ENCODE measurements around the gene TMEM191C. TPM values are rescaled to one million over a fixed set of nuclear protein-coding genes. Genes with fewer than 3 reads are reported as not detected.

The TMEM191C gene
- total and polyA plus RNA-seq, 2 of the 13 experiments (the other 11 are each of a cell fraction or from before 2014, with no cell fraction given): 1.2 to 2.9 TPM

GRCh38 chr22:21457023-21457787 is 10.0 kb upstream of the TMEM191C start (continued):
- no peak; the same call in 1 of the 2 replicates for TF ChIP-seq NR2F6 (IDR thresholded peaks at IDR 0.05)
- TF ChIP-seq NR2F6 (CRISPR knock-in tag; IDR thresholded peaks at IDR 0.05): peak; percentile 27; the same call in 1 of the 2 replicates
- 0 out of 2 replicates have a peak, but pooled peaks have one; percentile 27 for TF ChIP-seq GATAD1 (CRISPR knock-in tag; IDR thresholded peaks at IDR 0.05)
- TF ChIP-seq, protein P1, sequence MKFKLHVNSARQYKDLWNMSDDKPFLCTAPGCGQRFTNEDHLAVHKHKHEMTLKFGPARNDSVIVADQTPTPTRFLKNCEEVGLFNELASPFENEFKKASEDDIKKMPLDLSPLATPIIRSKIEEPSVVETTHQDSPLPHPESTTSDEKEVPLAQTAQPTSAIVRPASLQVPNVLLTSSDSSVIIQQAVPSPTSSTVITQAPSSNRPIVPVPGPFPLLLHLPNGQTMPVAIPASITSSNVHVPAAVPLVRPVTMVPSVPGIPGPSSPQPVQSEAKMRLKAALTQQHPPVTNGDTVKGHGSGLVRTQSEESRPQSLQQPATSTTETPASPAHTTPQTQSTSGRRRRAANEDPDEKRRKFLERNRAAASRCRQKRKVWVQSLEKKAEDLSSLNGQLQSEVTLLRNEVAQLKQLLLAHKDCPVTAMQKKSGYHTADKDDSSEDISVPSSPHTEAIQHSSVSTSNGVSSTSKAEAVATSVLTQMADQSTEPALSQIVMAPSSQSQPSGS (CRISPR knock-in tag; IDR thresholded peaks at IDR 0.05): no peak; the same call in 1 of the 2 replicates
- TF ChIP-seq ZNF768 (CRISPR knock-in tag; IDR thresholded peaks at IDR 0.05): peak; percentile 63; the same call in 1 of the 2 replicates
- TF ChIP-seq GMEB1 (CRISPR knock-in tag; IDR thresholded peaks at IDR 0.05; ENCODE audit: borderline replicate concordance): peak; percentile 37; the same call in 1 of the 2 replicates
- peak; percentile 16; the same call in 1 of the 2 replicates for TF ChIP-seq SP5 (CRISPR knock-in tag; IDR thresholded peaks at IDR 0.05; ENCODE audit: borderline replicate concordance, low read depth)
- TF ChIP-seq, protein P2, sequence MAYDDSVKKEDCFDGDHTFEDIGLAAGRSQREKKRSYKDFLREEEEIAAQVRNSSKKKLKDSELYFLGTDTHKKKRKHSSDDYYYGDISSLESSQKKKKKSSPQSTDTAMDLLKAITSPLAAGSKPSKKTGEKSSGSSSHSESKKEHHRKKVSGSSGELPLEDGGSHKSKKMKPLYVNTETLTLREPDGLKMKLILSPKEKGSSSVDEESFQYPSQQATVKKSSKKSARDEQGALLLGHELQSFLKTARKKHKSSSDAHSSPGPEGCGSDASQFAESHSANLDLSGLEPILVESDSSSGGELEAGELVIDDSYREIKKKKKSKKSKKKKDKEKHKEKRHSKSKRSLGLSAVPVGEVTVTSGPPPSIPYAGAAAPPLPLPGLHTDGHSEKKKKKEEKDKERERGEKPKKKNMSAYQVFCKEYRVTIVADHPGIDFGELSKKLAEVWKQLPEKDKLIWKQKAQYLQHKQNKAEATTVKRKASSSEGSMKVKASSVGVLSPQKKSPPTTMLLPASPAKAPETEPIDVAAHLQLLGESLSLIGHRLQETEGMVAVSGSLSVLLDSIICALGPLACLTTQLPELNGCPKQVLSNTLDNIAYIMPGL (CRISPR knock-in tag; IDR thresholded peaks at IDR 0.05; ENCODE audit: borderline replicate concordance in 1 of 2, low read depth in 1 of 2): peak in 1 of 2 experiments; percentile 23; a peak in 1 of 4 replicates
- TF ChIP-seq KMT2A (CRISPR knock-in tag; IDR thresholded peaks at IDR 0.05): 0 out of 2 replicates have a peak, but pooled peaks have one; percentile 18
- no peak for TF ChIP-seq ZNF713 (CRISPR knock-in tag; IDR thresholded peaks at IDR 0.05)
- TF ChIP-seq HMG20A (CRISPR knock-in tag; IDR thresholded peaks at IDR 0.05; ENCODE audit: borderline replicate concordance): peak; percentile 69; the same call in 1 of the 2 replicates
- TF ChIP-seq, protein P3, sequence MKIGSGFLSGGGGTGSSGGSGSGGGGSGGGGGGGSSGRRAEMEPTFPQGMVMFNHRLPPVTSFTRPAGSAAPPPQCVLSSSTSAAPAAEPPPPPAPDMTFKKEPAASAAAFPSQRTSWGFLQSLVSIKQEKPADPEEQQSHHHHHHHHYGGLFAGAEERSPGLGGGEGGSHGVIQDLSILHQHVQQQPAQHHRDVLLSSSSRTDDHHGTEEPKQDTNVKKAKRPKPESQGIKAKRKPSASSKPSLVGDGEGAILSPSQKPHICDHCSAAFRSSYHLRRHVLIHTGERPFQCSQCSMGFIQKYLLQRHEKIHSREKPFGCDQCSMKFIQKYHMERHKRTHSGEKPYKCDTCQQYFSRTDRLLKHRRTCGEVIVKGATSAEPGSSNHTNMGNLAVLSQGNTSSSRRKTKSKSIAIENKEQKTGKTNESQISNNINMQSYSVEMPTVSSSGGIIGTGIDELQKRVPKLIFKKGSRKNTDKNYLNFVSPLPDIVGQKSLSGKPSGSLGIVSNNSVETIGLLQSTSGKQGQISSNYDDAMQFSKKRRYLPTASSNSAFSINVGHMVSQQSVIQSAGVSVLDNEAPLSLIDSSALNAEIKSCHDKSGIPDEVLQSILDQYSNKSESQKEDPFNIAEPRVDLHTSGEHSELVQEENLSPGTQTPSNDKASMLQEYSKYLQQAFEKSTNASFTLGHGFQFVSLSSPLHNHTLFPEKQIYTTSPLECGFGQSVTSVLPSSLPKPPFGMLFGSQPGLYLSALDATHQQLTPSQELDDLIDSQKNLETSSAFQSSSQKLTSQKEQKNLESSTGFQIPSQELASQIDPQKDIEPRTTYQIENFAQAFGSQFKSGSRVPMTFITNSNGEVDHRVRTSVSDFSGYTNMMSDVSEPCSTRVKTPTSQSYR (CRISPR knock-in tag; IDR thresholded peaks at IDR 0.05; ENCODE audit: borderline replicate concordance): peak; percentile 32; the same call in 1 of the 2 replicates
- peak; percentile 59; the same call in 1 of the 2 replicates for TF ChIP-seq NAIF1 (CRISPR knock-in tag; IDR thresholded peaks at IDR 0.05; ENCODE audit: borderline replicate concordance)
- peak; percentile 96 for TF ChIP-seq JUNB (CRISPR knock-in tag; IDR thresholded peaks at IDR 0.05; ENCODE audit: borderline replicate concordance)
- TF ChIP-seq KAT2B (IDR thresholded peaks at IDR 0.05; ENCODE audit: borderline replicate concordance, low read depth, low read length): peak; percentile 32; the same call in 1 of the 2 replicates
- TF ChIP-seq, protein P4, sequence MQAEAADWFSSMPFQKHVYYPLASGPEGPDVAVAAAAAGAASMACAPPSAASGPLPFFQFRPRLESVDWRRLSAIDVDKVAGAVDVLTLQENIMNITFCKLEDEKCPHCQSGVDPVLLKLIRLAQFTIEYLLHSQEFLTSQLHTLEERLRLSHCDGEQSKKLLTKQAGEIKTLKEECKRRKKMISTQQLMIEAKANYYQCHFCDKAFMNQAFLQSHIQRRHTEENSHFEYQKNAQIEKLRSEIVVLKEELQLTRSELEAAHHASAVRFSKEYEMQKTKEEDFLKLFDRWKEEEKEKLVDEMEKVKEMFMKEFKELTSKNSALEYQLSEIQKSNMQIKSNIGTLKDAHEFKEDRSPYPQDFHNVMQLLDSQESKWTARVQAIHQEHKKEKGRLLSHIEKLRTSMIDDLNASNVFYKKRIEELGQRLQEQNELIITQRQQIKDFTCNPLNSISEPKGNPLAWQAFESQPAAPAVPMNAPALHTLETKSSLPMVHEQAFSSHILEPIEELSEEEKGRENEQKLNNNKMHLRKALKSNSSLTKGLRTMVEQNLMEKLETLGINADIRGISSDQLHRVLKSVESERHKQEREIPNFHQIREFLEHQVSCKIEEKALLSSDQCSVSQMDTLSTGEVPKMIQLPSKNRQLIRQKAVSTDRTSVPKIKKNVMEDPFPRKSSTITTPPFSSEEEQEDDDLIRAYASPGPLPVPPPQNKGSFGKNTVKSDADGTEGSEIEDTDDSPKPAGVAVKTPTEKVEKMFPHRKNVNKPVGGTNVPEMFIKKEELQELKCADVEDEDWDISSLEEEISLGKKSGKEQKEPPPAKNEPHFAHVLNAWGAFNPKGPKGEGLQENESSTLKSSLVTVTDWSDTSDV (CRISPR knock-in tag; IDR thresholded peaks at IDR 0.05): peak; percentile 48; the same call in 1 of the 2 replicates
- peak; percentile 44; the same call in 1 of the 2 replicates for TF ChIP-seq ZNF331 (CRISPR knock-in tag; IDR thresholded peaks at IDR 0.05)

Measured in HepG2 (cell line).